Hepatocyte (in vitro differentiated cells): ENCODE data around the gene TMEM117.

ENCODE experiments used
- CTCF ChIP-seq: fragments of 200-600 bp; sonication (generic); IDR thresholded peaks from 2 replicates; pipeline ENCODE4 v1.5.1; 2016; ENCODE audit warnings: antibody characterized with exemption, mild to moderate bottlenecking; ENCODE audit not compliant: poor library complexity
- EZH2 ChIP-seq: fragments of 200-600 bp; sonication (generic); IDR thresholded peaks from 2 replicates; pipeline ENCODE4 v1.6.1; 2016; ENCODE audit warnings: antibody characterized with exemption, mild to moderate bottlenecking, borderline replicate concordance

DNA sequence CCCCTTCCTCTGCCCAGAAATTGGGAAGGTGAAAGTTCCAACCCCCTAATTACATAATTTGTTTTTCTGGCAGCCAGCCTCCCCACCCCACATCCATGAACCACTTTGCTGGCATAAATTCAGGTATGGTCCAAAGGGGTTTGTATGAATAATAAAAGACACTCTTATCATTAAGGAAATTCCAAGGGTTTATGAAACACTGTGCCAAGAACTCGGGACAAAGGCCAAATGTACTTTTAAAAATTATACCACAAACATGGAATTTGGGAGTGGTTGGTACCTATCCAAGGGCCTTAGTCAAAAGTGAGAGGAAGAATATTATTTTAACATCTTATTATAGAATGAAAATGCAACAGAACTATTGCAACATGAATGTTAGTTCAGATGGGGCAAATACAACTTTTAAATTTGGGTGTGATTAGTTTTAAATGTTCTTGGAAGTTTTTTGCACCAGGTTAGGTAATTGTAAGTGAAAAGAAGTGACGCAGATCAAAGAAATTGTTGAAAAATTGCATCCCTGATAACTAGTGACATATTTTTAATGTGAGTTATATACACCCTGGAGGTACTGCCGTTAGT is 217.8 kb downstream of the TMEM117 start:
- TF ChIP-seq CTCF (no peak), EZH2 (no peak)
